CD14-positive monocyte (primary cell): Measurements from ENCODE around the gene ANXA4. TPM values are rescaled to one million over a fixed set of nuclear protein-coding genes. Genes with fewer than 3 reads are reported as not detected.

Experiments used
- DNase-seq, 3 donors: peaks; one replicate each; pipeline ENCODE4 v3.0.0-alpha.2; 2011 to 2022
- H2AFZ ChIP-seq: 2 replicates; pipeline ENCODE4 v1.6.0; 2012; ENCODE audit warnings: mild to moderate bottlenecking, low read depth, low read length, inconsistent platforms; ENCODE audit not compliant: insufficient read depth, poor library complexity, severe bottlenecking
- H3K27ac ChIP-seq, 2 donors: 1 replicate in 1 of 2; 2 replicates in 1 of 2; pipeline ENCODE4 v1.5.1; 2012 to 2013; ENCODE audit warnings: low read length in 2 of 2, control low read depth in 1 of 2, inconsistent platforms in 1 of 2, low read depth in 1 of 2, mild to moderate bottlenecking in 1 of 2
- H3K27me3 ChIP-seq, 2 donors: one replicate each; pipeline versions ENCODE4 v1.6.0 to v1.6.1; 2011 to 2013; ENCODE audit warnings: low read length in 2 of 2; ENCODE audit not compliant: control insufficient read depth in 2 of 2, insufficient read depth in 2 of 2
- H3K36me3 ChIP-seq, 2 donors: replicated peaks in 1 of 2; 1 replicate in 1 of 2; 2 replicates in 1 of 2; pipeline versions ENCODE4 v1.5.1 to v1.6.1; 2012 to 2013; ENCODE audit warnings: low read length in 2 of 2, control low read depth in 1 of 2, inconsistent platforms in 1 of 2, mild to moderate bottlenecking in 1 of 2; ENCODE audit not compliant: insufficient read depth in 2 of 2, control insufficient read depth in 1 of 2
- H3K4me1 ChIP-seq, 2 donors: 1 replicate in 1 of 2; 2 replicates in 1 of 2; pipeline versions ENCODE4 v1.5.1 to v1.6.1; 2012 to 2013; ENCODE audit warnings: low read length in 2 of 2, control low read depth in 1 of 2, inconsistent platforms in 1 of 2, mild to moderate bottlenecking in 1 of 2, moderate library complexity in 1 of 2; ENCODE audit not compliant: insufficient read depth in 2 of 2, control insufficient read depth in 1 of 2
- H3K4me2 ChIP-seq: replicated peaks from 2 replicates; pipeline ENCODE3; 2012; ENCODE audit warnings: low read length, moderate library complexity, mild to moderate bottlenecking; ENCODE audit not compliant: poor library complexity, severe bottlenecking; ENCODE audit errors: extremely low read depth
- H3K4me3 ChIP-seq, 3 experiments: fragments of 200-600 bp in 1 of 3; sonication (generic) in 1 of 3; replicated peaks in 1 of 3; 1 replicate in 2 of 3; 2 replicates in 1 of 3; pipeline ENCODE4 v1.5.1; 2011 to 2013; ENCODE audit warnings: low read length in 3 of 3, mild to moderate bottlenecking in 3 of 3, control low read depth in 2 of 3, low read depth in 2 of 3, inconsistent platforms in 1 of 3, moderate library complexity in 1 of 3
- H3K79me2 ChIP-seq: 2 replicates; pipeline ENCODE4 v1.6.0; 2012; ENCODE audit warnings: mild to moderate bottlenecking, control low read depth, inconsistent platforms, low read length, moderate library complexity; ENCODE audit not compliant: insufficient read depth
- H3K9ac ChIP-seq: 2 replicates; pipeline ENCODE4 v1.6.0; 2017; ENCODE audit warnings: low read length, mild to moderate bottlenecking; ENCODE audit not compliant: insufficient read depth, poor library complexity, severe bottlenecking
- H3K9me3 ChIP-seq, 2 donors: replicated peaks in 1 of 2; 1 replicate in 1 of 2; 2 replicates in 1 of 2; pipeline versions ENCODE4 v1.5.1 to v1.6.1; 2012 to 2013; ENCODE audit warnings: low read length in 2 of 2, control low read depth in 1 of 2; ENCODE audit not compliant: control insufficient read depth in 1 of 2, insufficient read depth in 1 of 2
- H4K20me1 ChIP-seq: 2 replicates; pipeline ENCODE4 v1.6.0; 2012; ENCODE audit warnings: mild to moderate bottlenecking, low read length, control low read depth, moderate library complexity; ENCODE audit not compliant: insufficient read depth
- H3K27ac Mint-ChIP-seq, 7 donors: one replicate each; pipeline ENCODE4 v1.8.0; 2020; ENCODE audit warnings: mild to moderate bottlenecking in 7 of 7, mixed read lengths in 7 of 7, moderate library complexity in 6 of 7, inconsistent platforms in 2 of 7
- H3K27me3 Mint-ChIP-seq, 3 donors: one replicate each; pipeline ENCODE4 v1.8.0; 2021 to 2022; ENCODE audit warnings: low read depth in 3 of 3, mild to moderate bottlenecking in 3 of 3, mixed read lengths in 3 of 3, moderate library complexity in 3 of 3, inconsistent platforms in 1 of 3
- H3K36me3 Mint-ChIP-seq, 2 donors: one replicate each; pipeline ENCODE4 v1.8.0; 2020; ENCODE audit warnings: mixed read lengths in 2 of 2, inconsistent platforms in 1 of 2, mild to moderate bottlenecking in 1 of 2
- H3K4me1 Mint-ChIP-seq: one replicate; pipeline ENCODE4 v1.8.0; 2020; ENCODE audit warnings: mild to moderate bottlenecking, mixed read lengths
- H3K4me3 Mint-ChIP-seq, 2 donors: one replicate each; pipeline ENCODE4 v1.8.0; 2020; ENCODE audit warnings: mild to moderate bottlenecking in 2 of 2, mixed read lengths in 2 of 2, moderate library complexity in 1 of 2
- H3K9me3 Mint-ChIP-seq, 7 donors: one replicate each; pipeline ENCODE4 v1.8.0; 2020 to 2022; ENCODE audit warnings: mixed read lengths in 7 of 7, mild to moderate bottlenecking in 6 of 7, moderate library complexity in 6 of 7, inconsistent platforms in 2 of 7
- CTCF ChIP-seq: fragments of 200-600 bp; IDR thresholded peaks from one replicate; pipeline ENCODE4 v1.8.0; 2022; ENCODE audit warnings: antibody characterized with exemption, mild to moderate bottlenecking
- WGBS: methylation state at CpG from one replicate; pipeline ENCODE4 v1.1.5; 2013; ENCODE audit warnings: missing lambda C conversion rate; ENCODE audit not compliant: insufficient coverage; 5-methylcytosine and 5-hydroxymethylcytosine counted together
- intact Hi-C, 2 donors: fragments of 100-400 bp; cut with micrococcal nuclease; formaldehyde crosslinking; loops; one replicate each; pipeline versions ENCODE4 v1.15.0 to v1.15.1; 2023
- polyA plus RNA-seq, 3 donors: library from polyadenylated mRNA; depleted of rRNA in 1 of 3; unstranded in 2 of 3; stranded (reverse) in 1 of 3; fragments of 300-500 nt in 2 of 3; fragments of >200 nt in 1 of 3; fragmentation: Illumina TruSeq in 2 of 3; gene quantifications; 1 replicate in 2 of 3; 2 replicates in 1 of 3; pipeline ENCODE4 v1.2.3, GENCODE V29; 2012 to 2021

Gene ANXA4
- polyA plus RNA-seq, 3 donors = 30.0 to 95.7 (median 64.7) TPM

DNA sequence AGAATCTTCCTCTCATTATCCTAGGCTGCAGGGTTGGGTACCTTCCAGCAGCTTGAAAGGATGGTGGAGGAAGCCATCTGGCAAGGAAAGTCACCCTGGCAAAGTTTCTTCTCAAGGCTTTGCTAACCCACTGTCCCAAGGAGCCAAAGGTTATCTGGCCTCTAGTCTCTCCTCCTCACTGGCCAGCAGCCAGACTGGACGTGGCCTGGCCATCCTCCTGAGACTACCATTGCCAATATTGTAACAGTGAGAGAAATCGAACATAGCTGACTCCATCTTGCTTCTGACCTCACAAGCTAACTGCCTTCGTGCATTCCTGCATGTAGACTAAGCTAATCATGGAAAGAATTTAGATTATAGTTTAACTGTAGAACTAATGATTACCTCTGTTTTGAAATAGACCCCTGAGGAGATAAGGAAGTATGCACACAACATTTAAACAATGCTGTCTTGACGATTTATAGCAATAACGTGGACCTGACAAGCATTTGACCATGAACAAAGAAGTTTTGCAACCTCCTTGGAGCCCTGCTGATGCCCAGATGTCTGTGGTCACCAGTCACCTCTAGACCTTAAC, 7.8 kb upstream of the ANXA4 start:
- H3K36me3 Mint-ChIP-seq = no peaks in the 10 kb centered on the region
- intact Hi-C loops = no loop called here
- H3K9ac ChIP-seq = no peak overlapping the region

DNA sequence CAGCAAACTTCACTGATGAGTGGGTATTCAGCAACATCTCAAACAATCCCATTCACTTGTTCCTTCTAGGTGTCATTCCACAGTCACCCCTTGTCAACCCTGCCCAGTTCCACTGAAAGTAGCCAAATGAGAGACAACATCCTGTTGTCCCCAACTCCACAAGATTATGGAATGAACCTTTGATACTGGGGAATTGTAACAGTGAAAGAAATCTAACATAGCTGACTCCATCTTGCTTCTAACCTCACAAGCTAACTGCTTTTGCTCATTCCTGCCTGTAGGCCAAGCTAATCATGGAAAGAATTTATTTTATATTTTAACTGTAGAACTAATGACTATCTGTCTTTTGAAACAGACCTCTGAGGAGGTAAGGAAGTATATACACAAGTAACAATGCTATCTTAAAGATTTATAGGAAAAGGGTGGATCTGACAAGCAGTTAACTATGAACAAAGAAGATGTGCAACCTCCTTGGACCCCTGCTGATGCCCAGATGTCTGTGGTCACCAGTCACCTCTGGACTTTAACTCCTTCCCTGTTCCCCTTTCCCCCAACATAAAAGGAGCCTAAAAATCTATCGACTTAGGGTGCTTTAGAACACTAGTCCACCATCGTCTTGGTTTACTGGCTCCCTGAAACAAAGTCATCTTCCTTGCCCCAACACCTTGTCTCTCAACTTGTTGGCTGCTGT, 6.9 kb upstream of the ANXA4 start:
- Mint-ChIP-seq H3K27ac (no peak overlapping the region), H3K9me3 (no peaks in the 10 kb centered on the region), H3K36me3 (no peaks in the 10 kb centered on the region), H3K27me3 (peaks cover 0 to 3% (median 3%) of the 10 kb centered on the region in 3 donors), H3K4me3 (no peak overlapping the region), H3K4me1 (peaks cover 5% of the 10 kb centered on the region)
- Histone ChIP-seq H3K36me3 (no peaks in the 10 kb centered on the region), H3K9ac (no peak overlapping the region), H2AFZ (no peak overlapping the region), H3K27me3 (no peaks in the 10 kb centered on the region), H3K9me3 (no peaks in the 10 kb centered on the region), H3K27ac (no peak overlapping the region), H4K20me1 (no peaks in the 10 kb centered on the region), H3K4me2 (no peak overlapping the region), H3K79me2 (no peaks in the 10 kb centered on the region), H3K4me1 (no peaks in the 10 kb centered on the region), H3K4me3 (no peak overlapping the region)
- intact Hi-C loops = no loop called here
- no CpG with 5 or more reads among the region's 2 CpGs for WGBS
- TF ChIP-seq CTCF = no peak
- no peak for DNase-seq

More for the DNA sequence above, 7.8 kb upstream of the ANXA4 start:
- H3K36me3 ChIP-seq = no peaks in the 10 kb centered on the region
- Mint-ChIP-seq H3K4me3 (no peak overlapping the region), H3K27me3 (peaks cover 0 to 3% (median 3%) of the 10 kb centered on the region in 3 donors), H3K27ac (peak overlapping the region in 2 of 7 donors; percentile 1 to 3), H3K9me3 (no peaks in the 10 kb centered on the region), H3K4me1 (peaks cover 5% of the 10 kb centered on the region)
- no peak overlapping the region for H3K4me2 ChIP-seq
- no peaks in the 10 kb centered on the region for H4K20me1 ChIP-seq
- peak overlapping the region; percentile 1 for H2AFZ ChIP-seq
- no peak for TF ChIP-seq CTCF
- DNase-seq = no peak
- H3K79me2 ChIP-seq = no peaks in the 10 kb centered on the region
- WGBS = 30% methylated on average over 2 of the region's 5 CpGs
- no peaks in the 10 kb centered on the region for H3K4me1 ChIP-seq
- no peaks in the 10 kb centered on the region for H3K9me3 ChIP-seq
- H3K27ac ChIP-seq = no peak overlapping the region
- no peaks in the 10 kb centered on the region for H3K27me3 ChIP-seq
- H3K4me3 ChIP-seq = no peak overlapping the region
